Sigmoid colon (tissue), 7 donors: ENCODE data around the gene ATP2A2. TPM values are rescaled to one million over a fixed set of nuclear protein-coding genes. Genes with fewer than 3 reads are reported as not detected.
A peak's percentile ranks its signal among the peaks of the same experiment; 100 is the strongest.
"Not testable (repeated sequence)": the region's sequence is repeated elsewhere in the genome, so short reads cannot be mapped to it uniquely, and the experiment has no call there.

Experiments used
- DNase-seq: peaks from one replicate; pipeline ENCODE4 v3.0.0-alpha.2; 2019
- H3K27ac ChIP-seq, 4 donors: fragments of 200-600 bp; sonication (generic); one replicate each; pipeline ENCODE4 v1.5.1; 2016 to 2019; ENCODE audit warnings: mild to moderate bottlenecking in 1 of 4
- H3K27me3 ChIP-seq, 3 donors: fragments of 200-600 bp; sonication (generic); one replicate each; pipeline ENCODE4 v1.5.1; 2019; ENCODE audit warnings: mild to moderate bottlenecking in 1 of 3
- H3K36me3 ChIP-seq, 4 donors: fragments of 200-600 bp; sonication (generic); one replicate each; pipeline ENCODE4 v1.5.1; 2016 to 2019
- H3K4me1 ChIP-seq, 4 donors: fragments of 200-600 bp; sonication (generic); one replicate each; pipeline ENCODE4 v1.5.1; 2017 to 2019
- H3K4me3 ChIP-seq, 4 donors: fragments of 200-600 bp; sonication (generic); one replicate each; pipeline ENCODE4 v1.5.1; 2017 to 2019; ENCODE audit warnings: mild to moderate bottlenecking in 2 of 4, moderate library complexity in 1 of 4
- H3K9me3 ChIP-seq, 4 donors: fragments of 200-600 bp in 3 of 4; sonication (generic) in 3 of 4; one replicate each; pipeline versions ENCODE4 v1.5.1 to v1.6.1; 2013 to 2019
- CTCF ChIP-seq, 4 experiments: fragments of 450-650 bp in 3 of 4; fragments of 200-600 bp in 1 of 4; IDR thresholded peaks; one replicate each; pipeline ENCODE4 v1.5.1; 2016 to 2019; ENCODE audit warnings: antibody characterized with exemption in 4 of 4, mild to moderate bottlenecking in 3 of 4, moderate library complexity in 2 of 4
- EP300 ChIP-seq, 4 donors: sonication (generic); formaldehyde crosslinking; IDR thresholded peaks; one replicate each; pipeline ENCODE4 v1.6.1; 2017; ENCODE audit warnings: antibody characterized with exemption in 4 of 4
- POLR2A ChIP-seq, 2 donors: fragments of 450-650 bp; IDR thresholded peaks; one replicate each; pipeline ENCODE4 v1.6.1; 2016; ENCODE audit warnings: antibody characterized with exemption in 2 of 2, mild to moderate bottlenecking in 2 of 2, moderate library complexity in 2 of 2
- POLR2AphosphoS5 ChIP-seq, 4 donors: sonication (generic); formaldehyde crosslinking; IDR thresholded peaks; one replicate each; pipeline ENCODE4 v1.6.1; 2017; ENCODE audit warnings: antibody characterized with exemption in 4 of 4
- WGBS, 2 donors: extraction: QIAGEN DNeasy Blood & Tissue Kit; methylation state at CpG; one replicate each; pipeline ENCODE4 v1.1.7; 2013; 5-methylcytosine and 5-hydroxymethylcytosine counted together
- intact Hi-C: fragments of 100-400 bp; cut with DNase I; formaldehyde crosslinking; loops from one replicate; pipeline ENCODE4 v1.15.1; 2023
- polyA plus RNA-seq, 3 donors: library from polyadenylated mRNA; stranded (reverse); fragments of 200-250 nt; gene quantifications; one replicate each; pipeline ENCODE4 v1.2.3, GENCODE V29; 2013
- total RNA-seq, 4 donors: library from RNA; depleted of rRNA; stranded (reverse); fragments of >200 nt; gene quantifications; one replicate each; pipeline ENCODE4 v1.1.0, GENCODE V29; 2016
- donor health status: healthy with polysubstance abuse.
- donor health status: Bipolar disorder and iron deficiency.
- donor health status: healthy.

ATP2A2 gene
- total and polyA plus RNA-seq, 7 donors: 16.6 to 121 (median 84.9) TPM

DNA sequence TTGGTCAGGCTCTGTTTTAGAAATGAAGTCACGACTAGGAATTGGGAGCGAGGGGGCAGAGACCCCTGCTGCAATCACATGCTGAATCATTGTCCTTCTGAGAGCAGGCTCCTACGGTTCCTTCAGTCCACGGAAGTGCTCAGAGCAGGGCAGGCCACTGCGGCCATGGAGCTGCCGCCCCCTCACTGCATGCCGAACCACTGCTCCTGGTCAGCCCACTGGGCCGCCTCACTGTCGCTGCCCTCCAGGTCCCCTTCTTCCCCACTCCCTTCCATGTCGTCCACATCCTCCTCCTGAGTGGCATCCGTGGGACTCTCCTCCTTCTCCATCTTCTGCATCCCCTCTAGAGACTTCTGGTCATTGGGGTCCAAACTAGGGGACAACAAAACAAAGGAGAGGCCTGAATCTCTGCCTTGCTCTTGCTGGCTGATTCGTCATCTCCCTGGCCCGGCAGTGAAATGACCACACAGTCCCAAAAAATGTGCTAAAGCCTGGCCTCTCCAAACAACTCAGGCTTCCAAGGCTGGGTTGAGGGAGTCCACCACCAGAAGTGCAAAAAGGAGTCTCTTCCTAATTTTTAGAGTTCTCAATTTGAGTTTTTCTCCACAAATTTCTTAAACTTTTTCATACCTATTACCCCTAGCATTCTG is 93.0 kb downstream of the ATP2A2 start:
- peaks cover 0 to 48% (median 39%) of the 10 kb centered on the region in 4 donors for H3K4me1 ChIP-seq
- DNase-seq: no peak
- H3K27me3 ChIP-seq: no peaks in the 10 kb centered on the region
- intact Hi-C loops: no loop called here
- H3K36me3 ChIP-seq: peaks cover 8 to 60% (median 28%) of the 10 kb centered on the region in 4 donors
- 94% methylated on average over 13 of the region's 13 CpGs for WGBS, 2 donors
- no peaks in the 10 kb centered on the region for H3K9me3 ChIP-seq
- TF ChIP-seq POLR2AphosphoS5 (IDR thresholded peaks at IDR 0.05) (no peak), CTCF (IDR thresholded peaks at IDR 0.05) (no peak)
- no peak overlapping the region for H3K4me3 ChIP-seq
- H3K27ac ChIP-seq: peak overlapping the region; percentile 51 to 70 (median 63)

DNA sequence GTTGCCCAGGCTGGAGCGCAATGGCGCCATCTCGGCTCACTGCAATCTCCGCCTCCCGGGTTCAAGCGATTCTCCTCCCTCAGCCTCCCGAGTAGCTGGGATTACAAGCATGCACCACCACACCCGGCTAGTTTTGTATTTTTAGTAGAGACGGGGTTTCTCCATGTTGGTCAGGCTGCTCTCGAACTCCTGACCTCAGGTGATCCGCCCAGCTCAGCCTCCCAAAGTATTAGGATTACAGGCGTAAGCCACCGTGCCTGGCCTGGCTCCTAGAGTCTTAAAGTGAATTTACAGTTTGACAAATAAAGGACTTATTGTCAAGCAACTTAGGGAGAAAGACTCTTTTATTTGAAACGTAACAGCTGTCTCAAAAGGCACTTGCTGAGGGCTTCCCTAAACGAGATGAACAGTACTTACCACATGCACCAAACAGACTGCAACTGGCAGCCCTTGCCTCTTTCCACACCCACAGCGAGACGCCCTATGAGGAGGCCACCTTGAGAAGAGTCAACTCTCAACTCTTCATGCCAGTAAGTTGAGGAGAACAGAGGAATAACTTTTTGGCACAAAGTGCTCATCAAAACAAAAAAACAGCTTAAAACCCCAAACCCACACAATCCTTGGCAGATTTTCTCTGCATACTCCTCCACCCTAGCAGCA is 97.2 kb downstream of the ATP2A2 start:
- H3K9me3 ChIP-seq, H3K4me3 ChIP-seq, H3K27me3 ChIP-seq, intact Hi-C loops: not testable (repeated sequence)
- DNase-seq: peak; percentile 53
- peak overlapping the region in 2 of 4 donors; percentile 48 to 64 for H3K27ac ChIP-seq
- peaks cover 0 to 29% (median 20%) of the 10 kb centered on the region in 4 donors for H3K4me1 ChIP-seq
- WGBS, 2 donors: 85 to 86% methylated on average over 17 of the region's 17 CpGs
- peaks cover 8 to 96% (median 50%) of the 10 kb centered on the region in 4 donors for H3K36me3 ChIP-seq

DNA sequence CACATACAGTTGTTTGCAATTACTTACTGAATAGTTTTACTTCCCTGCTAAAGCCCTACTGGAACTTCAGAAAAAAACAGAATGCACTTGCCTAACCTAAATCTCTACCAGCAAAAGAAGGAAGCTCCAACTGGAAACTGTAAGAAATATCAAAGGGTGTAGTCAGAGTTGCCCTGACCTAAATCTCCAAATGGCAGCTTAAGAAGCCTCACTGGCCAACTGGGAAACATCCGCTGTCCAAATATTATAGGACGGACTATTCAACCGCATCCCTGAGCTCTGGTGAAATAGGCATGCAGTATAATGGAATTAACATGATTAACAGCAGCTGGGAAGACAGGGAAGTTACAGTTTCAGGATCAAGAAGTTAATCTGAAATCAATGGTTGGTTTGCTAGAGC is 98.2 kb downstream of the ATP2A2 start:
- Histone ChIP-seq H3K27ac (peak overlapping the region in 3 of 4 donors; percentile 41 to 64 (median 48)), H3K9me3 (no peaks in the 10 kb centered on the region), H3K27me3 (no peaks in the 10 kb centered on the region), H3K4me1 (peaks cover 0 to 19% (median 11%) of the 10 kb centered on the region in 4 donors), H3K36me3 (peaks cover 8 to 94% (median 50%) of the 10 kb centered on the region in 4 donors), H3K4me3 (no peak overlapping the region)
- intact Hi-C loops: no loop called here
- no peak for TF ChIP-seq CTCF (IDR thresholded peaks at IDR 0.05)
- no peak for TF ChIP-seq POLR2AphosphoS5 (IDR thresholded peaks at IDR 0.05)
- TF ChIP-seq EP300 (IDR thresholded peaks at IDR 0.05): no peak
- TF ChIP-seq POLR2A (IDR thresholded peaks at IDR 0.05): no peak
- WGBS, 2 donors: 91 to 94% methylated on average over 3 of the region's 3 CpGs
- DNase-seq: peak; percentile 33

DNA sequence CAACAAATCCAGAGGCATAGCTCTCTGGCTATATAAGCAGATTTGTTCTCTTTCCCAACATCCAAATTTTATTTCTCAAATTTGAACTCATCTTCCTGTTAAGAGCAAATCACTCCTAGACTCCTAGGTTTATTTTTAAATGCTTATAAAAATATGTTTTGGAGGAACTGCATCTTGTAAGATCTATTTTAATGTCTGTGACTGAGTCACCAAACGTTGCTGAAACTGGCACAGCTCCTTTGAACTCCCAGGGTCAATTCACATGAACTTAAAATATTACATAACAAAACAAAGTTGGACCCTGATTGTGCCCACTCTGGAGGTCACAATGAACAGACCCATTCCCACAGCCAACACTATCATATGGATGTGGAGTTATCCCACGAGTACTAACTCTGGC is 98.6 kb downstream of the ATP2A2 start:
- no peak for TF ChIP-seq EP300 (IDR thresholded peaks at IDR 0.05)
- TF ChIP-seq POLR2A (IDR thresholded peaks at IDR 0.05): no peak
- TF ChIP-seq CTCF (IDR thresholded peaks at IDR 0.05): no peak
- no peak for TF ChIP-seq POLR2AphosphoS5 (IDR thresholded peaks at IDR 0.05)
- Histone ChIP-seq H3K27me3 (no peaks in the 10 kb centered on the region), H3K4me3 (no peak overlapping the region), H3K9me3 (no peaks in the 10 kb centered on the region), H3K27ac (peak overlapping the region in 3 of 4 donors; percentile 41 to 64 (median 48)), H3K4me1 (peaks cover 0 to 15% (median 9%) of the 10 kb centered on the region in 4 donors), H3K36me3 (peaks cover 8 to 94% (median 48%) of the 10 kb centered on the region in 4 donors)
- DNase-seq: no peak
- 72 to 84% methylated on average over 2 of the region's 2 CpGs for WGBS, 2 donors
- intact Hi-C loops: no loop called here

DNA sequence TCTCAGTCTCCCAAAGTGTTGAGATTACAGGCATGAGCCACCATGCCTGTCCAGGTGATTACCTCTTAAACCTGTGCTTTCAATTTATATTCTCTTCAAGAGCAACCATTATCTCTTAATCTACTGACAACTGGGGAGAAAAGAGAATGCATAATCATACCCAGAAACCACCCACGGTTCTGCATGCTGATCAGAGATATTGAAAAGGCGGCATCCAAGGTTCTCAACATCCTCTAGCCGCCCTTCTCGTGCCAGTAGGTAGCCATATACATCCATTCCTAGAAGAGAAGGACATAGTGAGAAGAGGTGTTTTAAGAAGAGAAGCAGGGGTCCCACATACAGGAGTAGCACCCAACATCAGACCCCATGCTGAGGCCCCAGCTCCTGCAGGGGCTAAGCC is 101.6 kb downstream of the ATP2A2 start:
- peaks cover 3 to 95% (median 49%) of the 10 kb centered on the region in 4 donors for H3K36me3 ChIP-seq
- no peaks in the 10 kb centered on the region for H3K9me3 ChIP-seq
- no peak for TF ChIP-seq POLR2AphosphoS5 (IDR thresholded peaks at IDR 0.05)
- no peak for TF ChIP-seq POLR2A (IDR thresholded peaks at IDR 0.05)
- no peak for TF ChIP-seq EP300 (IDR thresholded peaks at IDR 0.05)
- TF ChIP-seq CTCF (IDR thresholded peaks at IDR 0.05): no peak
- no peak overlapping the region for H3K4me3 ChIP-seq
- DNase-seq: no peak
- no peak overlapping the region for H3K27ac ChIP-seq
- intact Hi-C loops: no loop called here
- H3K27me3 ChIP-seq: no peaks in the 10 kb centered on the region
- peaks cover 0 to 17% (median 10%) of the 10 kb centered on the region in 4 donors for H3K4me1 ChIP-seq
- WGBS, 2 donors: 91 to 93% methylated on average over 4 of the region's 4 CpGs
